Endothelial cell (in vitro differentiated cells): ENCODE measurements around the gene CHCHD1. TPM values are rescaled to one million over a fixed set of nuclear protein-coding genes. Genes with fewer than 3 reads are reported as not detected.
A peak's percentile ranks its signal among the peaks of the same experiment; 100 is the strongest.

Experiments
- DNase-seq: peaks from one replicate; pipeline ENCODE4 v3.0.0; 2021; ENCODE audit warnings: low spot score
- H3K27ac Mint-ChIP-seq: one replicate; pipeline ENCODE4 v1.8.0; 2021; ENCODE audit warnings: mixed read lengths, inconsistent platforms; ENCODE audit not compliant: unreplicated experiment
- H3K27me3 Mint-ChIP-seq: one replicate; pipeline ENCODE4 v1.8.0; 2021; ENCODE audit warnings: mild to moderate bottlenecking, moderate library complexity, mixed read lengths, inconsistent platforms; ENCODE audit not compliant: unreplicated experiment
- H3K36me3 Mint-ChIP-seq: one replicate; pipeline ENCODE4 v1.8.0; 2021; ENCODE audit warnings: mild to moderate bottlenecking, low read depth, mixed read lengths, inconsistent platforms; ENCODE audit not compliant: unreplicated experiment
- H3K4me1 Mint-ChIP-seq: one replicate; pipeline ENCODE4 v1.8.0; 2021; ENCODE audit warnings: mild to moderate bottlenecking, mixed read lengths, inconsistent platforms; ENCODE audit not compliant: unreplicated experiment
- H3K4me3 Mint-ChIP-seq: one replicate; pipeline ENCODE4 v1.8.0; 2021; ENCODE audit warnings: mild to moderate bottlenecking, mixed read lengths, inconsistent platforms; ENCODE audit not compliant: unreplicated experiment
- H3K9me3 Mint-ChIP-seq: one replicate; pipeline ENCODE4 v1.8.0; 2021; ENCODE audit warnings: mixed read lengths, inconsistent platforms; ENCODE audit not compliant: unreplicated experiment
- total RNA-seq: library from RNA; stranded (reverse); fragmentation: NEBNext Ultra II Directional; extraction: Animal tissue kit (Norgen Biotek cat#: 25700); gene quantifications from one replicate; pipeline ENCODE4 v1.2.1, GENCODE V29; 2021; ENCODE audit not compliant: unreplicated experiment
- TF ChIP-seq, protein P1 (sequence below): fragments of 200-600 bp; sonication (generic); IDR thresholded peaks from one replicate; pipeline ENCODE4 v1.5.0; 2021; ENCODE audit warnings: antibody characterized with exemption; ENCODE audit not compliant: unreplicated experiment

CHCHD1 gene
- total RNA-seq, 1 donor from 2014 or later = 22.5 TPM

DNA sequence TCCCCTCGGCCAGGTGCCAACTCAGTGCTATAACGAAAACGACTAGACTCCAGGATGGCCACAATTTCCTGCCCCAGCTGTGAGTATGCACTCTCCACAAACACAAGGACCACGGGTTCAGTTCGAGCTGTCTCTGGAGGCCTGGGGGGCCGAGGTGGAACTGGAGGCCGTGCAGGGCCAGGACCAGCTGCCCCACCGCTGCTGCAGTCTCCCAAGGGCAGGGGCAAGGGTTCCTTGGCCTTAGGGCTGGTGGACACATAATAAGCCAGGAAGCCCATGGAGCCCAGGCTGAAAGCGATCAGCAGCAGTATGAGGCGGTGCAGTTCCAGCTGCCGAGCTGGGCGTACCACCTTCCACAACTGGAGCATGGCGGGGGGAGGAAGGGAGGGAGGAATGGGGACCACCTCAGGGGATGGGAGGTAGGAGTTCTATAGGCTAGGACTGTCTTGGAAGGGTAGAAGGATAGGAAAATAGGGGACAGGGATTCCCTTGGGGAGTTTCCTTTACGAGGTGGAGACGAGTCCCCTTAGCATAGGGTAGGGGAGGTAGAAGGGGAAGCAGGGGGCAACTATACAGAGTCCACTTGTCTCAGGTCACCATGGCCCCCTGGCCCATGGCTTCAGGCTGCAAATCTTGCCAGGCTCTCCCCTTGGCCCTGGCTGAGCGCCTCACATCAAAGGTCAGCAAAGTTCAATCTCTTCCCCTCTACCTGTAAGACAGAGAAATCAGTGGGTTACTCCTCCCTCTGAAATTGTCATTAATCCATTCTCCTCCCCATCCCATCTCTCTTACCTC lies 26.4 kb downstream of the CHCHD1 start:
- H3K4me3 Mint-ChIP-seq = peak overlapping the region; percentile 31
- no peak overlapping the region for H3K27ac Mint-ChIP-seq
- TF ChIP-seq, protein P1, sequence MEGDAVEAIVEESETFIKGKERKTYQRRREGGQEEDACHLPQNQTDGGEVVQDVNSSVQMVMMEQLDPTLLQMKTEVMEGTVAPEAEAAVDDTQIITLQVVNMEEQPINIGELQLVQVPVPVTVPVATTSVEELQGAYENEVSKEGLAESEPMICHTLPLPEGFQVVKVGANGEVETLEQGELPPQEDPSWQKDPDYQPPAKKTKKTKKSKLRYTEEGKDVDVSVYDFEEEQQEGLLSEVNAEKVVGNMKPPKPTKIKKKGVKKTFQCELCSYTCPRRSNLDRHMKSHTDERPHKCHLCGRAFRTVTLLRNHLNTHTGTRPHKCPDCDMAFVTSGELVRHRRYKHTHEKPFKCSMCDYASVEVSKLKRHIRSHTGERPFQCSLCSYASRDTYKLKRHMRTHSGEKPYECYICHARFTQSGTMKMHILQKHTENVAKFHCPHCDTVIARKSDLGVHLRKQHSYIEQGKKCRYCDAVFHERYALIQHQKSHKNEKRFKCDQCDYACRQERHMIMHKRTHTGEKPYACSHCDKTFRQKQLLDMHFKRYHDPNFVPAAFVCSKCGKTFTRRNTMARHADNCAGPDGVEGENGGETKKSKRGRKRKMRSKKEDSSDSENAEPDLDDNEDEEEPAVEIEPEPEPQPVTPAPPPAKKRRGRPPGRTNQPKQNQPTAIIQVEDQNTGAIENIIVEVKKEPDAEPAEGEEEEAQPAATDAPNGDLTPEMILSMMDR = no peak
- no peak for DNase-seq
- H3K27me3 Mint-ChIP-seq = peaks cover 13% of the 10 kb centered on the region
- H3K4me1 Mint-ChIP-seq = peaks cover 23% of the 10 kb centered on the region
- no peaks in the 10 kb centered on the region for H3K9me3 Mint-ChIP-seq
- peaks cover 41% of the 10 kb centered on the region for H3K36me3 Mint-ChIP-seq

DNA sequence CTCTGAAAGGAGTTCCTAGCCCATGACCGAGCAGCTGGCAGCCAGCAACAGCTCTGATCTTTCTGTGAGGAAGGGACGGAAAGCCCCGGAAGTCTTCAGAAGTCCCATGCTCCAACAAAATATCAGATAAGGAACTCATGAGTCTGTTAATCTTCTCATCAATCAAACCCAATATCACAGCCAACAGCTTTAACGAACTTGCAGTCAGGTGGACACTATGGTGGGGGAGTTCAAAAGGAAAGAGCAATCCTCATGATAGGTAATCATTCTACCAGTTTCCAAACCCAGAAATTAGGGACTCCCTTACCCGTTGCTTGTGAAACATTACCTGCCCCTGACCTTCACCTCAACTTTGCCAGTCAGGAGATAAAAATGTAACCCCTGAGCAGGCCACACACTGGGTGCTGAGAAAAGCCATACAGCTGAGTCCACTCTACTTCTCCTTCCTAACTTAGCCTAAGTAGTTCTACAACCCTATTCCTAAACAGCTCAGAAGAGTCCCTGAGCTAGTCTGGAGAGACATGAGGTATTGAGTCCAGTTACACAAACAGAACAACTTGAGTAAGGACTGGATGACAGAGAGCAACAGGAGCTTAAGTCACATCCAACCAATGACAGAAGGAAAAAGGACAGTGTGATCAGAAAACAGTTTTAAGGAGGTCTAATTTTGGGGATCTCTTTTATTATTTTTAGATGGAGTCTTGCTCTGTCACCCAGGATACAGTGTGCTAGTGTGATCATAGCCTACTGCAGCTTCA lies 27.4 kb downstream of the CHCHD1 start:
- peaks cover 40% of the 10 kb centered on the region for H3K36me3 Mint-ChIP-seq

DNA sequence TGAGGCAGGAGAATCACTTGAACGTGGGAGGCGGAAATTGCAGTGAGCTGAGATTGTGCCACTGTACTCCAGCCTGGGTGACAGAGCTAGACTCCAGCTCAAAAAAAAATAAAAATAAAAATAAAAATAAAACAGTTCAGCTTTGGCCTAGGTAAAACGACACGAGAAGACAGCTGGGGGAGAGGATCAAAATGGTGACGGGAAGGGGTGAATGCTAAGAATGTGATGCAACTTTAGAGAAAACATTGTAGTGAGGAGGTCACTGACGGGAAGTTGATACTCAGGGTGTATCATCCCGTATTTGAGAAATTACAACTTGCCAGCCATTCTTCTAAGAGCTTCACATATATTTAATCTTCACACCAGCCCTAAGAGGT lies 28.5 kb downstream of the CHCHD1 start:
- DNase-seq = no peak
- TF ChIP-seq, protein P1 = no peak
- Mint-ChIP-seq H3K4me1 (peaks cover 23% of the 10 kb centered on the region), H3K4me3 (peak overlapping the region; percentile 93), H3K9me3 (no peaks in the 10 kb centered on the region), H3K27ac (peak overlapping the region; percentile 70), H3K27me3 (peaks cover 13% of the 10 kb centered on the region), H3K36me3 (peaks cover 38% of the 10 kb centered on the region)

More for the DNA sequence above, 27.4 kb downstream of the CHCHD1 start:
- H3K4me3 Mint-ChIP-seq = peak overlapping the region; percentile 57
- no peak for DNase-seq
- H3K27me3 Mint-ChIP-seq = peaks cover 13% of the 10 kb centered on the region
- H3K27ac Mint-ChIP-seq = peak overlapping the region; percentile 12
- TF ChIP-seq, protein P1 = no peak
- H3K9me3 Mint-ChIP-seq = no peaks in the 10 kb centered on the region
- H3K4me1 Mint-ChIP-seq = peaks cover 23% of the 10 kb centered on the region

DNA sequence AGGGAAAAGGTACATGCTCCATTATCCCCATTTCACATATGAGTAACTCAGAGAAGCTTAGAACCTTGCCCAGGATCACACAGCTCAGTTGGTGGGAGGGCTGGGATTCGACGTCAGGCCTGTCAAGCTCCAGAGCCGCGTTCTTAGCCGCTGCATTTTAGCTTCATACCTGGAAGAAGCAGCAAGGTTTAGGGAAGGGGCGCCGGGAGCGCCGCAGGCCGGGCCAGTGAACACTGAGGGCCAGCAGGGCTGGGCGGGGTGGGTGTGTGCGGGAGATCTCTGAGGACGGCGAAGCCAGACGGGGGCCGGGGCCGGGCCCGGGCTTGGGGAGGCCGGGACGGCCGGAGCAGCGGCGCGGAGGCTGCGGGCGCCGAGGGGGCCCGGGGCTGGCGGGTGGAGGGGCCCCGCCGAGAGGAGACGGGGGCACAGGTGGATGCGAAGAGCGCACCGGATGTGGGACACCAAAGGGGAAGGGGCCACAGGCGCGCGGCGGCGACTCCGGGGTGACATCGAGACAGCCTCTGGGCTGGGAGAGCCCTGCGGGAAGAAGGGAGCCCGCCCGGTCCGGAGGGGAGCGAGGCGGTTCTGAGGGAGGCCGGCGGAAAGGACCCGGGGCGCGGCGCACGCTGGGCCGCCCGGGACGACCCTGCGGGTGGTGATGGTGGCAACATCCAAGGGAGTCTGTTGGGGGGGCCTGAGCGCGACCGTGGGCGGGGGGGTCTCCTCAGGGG lies 29.1 kb downstream of the CHCHD1 start:
- Mint-ChIP-seq H3K27ac (peak overlapping the region; percentile 70), H3K4me3 (peak overlapping the region; percentile 93)

More for the DNA sequence above, 29.1 kb downstream of the CHCHD1 start:
- peaks cover 13% of the 10 kb centered on the region for H3K27me3 Mint-ChIP-seq
- peaks cover 36% of the 10 kb centered on the region for H3K36me3 Mint-ChIP-seq
- peaks cover 23% of the 10 kb centered on the region for H3K4me1 Mint-ChIP-seq
- DNase-seq = peak; percentile 27
- TF ChIP-seq, protein P1 = no peak
- H3K9me3 Mint-ChIP-seq = no peaks in the 10 kb centered on the region
